GM21447 (cell line): ENCODE measurements around the gene KDM4B.

Source experiments
- ATAC-seq: cut with Tn5 transposase; IDR thresholded peaks from one replicate; pipeline ENCODE4 v1.9.1; 2021; ENCODE audit not compliant: unreplicated experiment

KDM4B gene

GRCh38 chr19:5067678-5068077, 98.8 kb downstream of the KDM4B start:
- ATAC-seq = no peak

- ATAC-seq = no peak
These were observed 99.5 kb downstream of the KDM4B start for GRCh38 chr19:5068233-5069072.

- no peak for ATAC-seq
These were observed 101.4 kb downstream of the KDM4B start for GRCh38 chr19:5070331-5070730.

GRCh38 chr19:5070930-5071329, 102.0 kb downstream of the KDM4B start:
- ATAC-seq = no peak

DNA sequence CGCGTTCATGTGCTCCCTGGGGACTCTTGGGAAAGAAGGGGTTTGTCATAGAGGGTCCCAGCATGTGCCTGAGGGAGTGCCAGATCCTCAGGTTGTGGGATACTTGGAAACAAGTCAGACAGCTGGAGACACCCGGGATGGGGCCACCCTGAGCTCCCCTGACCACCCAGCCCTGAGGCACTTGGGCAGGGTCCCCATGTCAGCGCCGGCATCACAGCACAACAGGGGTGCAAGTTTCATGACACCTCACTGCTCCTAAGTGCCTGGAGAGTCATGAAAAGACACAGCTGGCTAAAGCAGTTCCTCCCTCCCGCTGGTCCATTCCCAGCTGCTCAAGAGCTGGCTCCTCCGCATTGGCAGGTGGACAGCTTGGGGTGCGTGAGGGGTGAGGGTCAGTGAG, 102.7 kb downstream of the KDM4B start:
- no peak for ATAC-seq

GRCh38 chr19:5072115-5072514, 103.2 kb downstream of the KDM4B start:
- ATAC-seq = no peak

- ATAC-seq = no peak
These were observed 104.4 kb downstream of the KDM4B start for GRCh38 chr19:5073153-5073844.

DNA sequence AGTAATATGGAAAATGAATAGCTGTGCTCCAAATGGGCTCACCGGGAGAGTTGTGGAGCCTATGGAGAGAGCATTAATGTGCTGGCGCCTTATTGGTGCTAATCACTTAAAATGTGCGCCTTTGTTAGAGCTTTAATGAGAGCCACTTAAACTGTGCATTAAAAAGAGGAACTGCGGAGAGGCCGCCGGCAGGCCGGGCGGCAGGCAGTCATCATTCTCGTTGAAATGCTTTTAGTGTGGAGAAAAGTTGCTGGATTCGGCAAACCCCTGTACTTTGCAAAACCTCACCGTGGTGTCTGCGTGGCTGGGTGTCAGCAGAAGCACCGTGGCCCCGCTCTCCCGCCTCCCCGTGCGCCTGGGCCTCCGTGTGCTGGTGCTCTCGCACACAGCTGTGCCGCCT, 105.5 kb downstream of the KDM4B start:
- no peak for ATAC-seq

DNA sequence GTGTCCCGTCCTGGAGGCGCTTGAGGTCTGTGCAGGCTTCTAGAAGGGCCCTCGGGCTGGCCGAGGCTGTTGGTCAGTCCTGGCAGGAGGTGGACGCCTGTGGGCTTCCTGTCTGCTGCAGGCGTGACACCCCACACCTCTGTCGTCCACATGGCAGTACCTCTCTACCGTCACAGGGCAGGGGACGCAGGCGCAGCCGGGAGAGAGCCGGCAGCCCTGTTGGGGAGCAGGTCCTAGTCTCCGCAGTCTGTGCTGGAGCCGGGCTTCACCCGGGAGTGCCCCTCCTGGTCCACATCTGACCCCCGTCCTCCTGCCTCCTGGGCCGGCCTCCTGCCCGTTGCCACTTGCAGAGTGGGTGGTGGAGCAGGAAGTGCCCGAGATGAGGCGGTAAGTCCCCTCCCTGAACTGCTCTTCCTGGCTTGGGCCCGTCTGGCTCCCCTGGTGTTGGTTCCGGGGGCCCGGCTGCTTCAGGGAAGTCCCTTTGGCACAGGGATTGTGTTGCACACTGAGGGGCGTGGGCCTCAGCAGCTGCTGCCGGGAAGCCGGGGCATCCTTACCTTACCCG, 106.0 kb downstream of the KDM4B start:
- ATAC-seq = no peak

DNA sequence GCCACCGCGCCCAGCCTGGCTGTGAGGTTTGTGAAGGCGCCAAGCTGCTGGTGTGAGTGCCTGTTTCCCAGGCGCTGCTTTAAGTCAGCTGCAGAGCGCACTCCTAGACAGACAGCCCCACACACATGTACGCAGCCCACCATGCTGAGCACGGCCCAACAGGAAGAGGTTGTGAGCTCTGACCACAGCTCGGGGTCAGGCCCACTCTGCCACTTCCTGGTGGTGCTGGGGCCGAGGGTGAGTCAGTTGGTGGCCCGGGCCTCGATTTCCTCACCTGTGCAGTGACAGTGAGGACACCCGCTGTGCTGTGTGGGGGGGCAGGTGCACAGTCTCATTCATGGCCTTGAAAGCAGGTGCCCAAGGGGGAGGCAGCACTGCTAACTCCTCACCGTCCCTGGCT, 106.7 kb downstream of the KDM4B start:
- no peak for ATAC-seq

DNA sequence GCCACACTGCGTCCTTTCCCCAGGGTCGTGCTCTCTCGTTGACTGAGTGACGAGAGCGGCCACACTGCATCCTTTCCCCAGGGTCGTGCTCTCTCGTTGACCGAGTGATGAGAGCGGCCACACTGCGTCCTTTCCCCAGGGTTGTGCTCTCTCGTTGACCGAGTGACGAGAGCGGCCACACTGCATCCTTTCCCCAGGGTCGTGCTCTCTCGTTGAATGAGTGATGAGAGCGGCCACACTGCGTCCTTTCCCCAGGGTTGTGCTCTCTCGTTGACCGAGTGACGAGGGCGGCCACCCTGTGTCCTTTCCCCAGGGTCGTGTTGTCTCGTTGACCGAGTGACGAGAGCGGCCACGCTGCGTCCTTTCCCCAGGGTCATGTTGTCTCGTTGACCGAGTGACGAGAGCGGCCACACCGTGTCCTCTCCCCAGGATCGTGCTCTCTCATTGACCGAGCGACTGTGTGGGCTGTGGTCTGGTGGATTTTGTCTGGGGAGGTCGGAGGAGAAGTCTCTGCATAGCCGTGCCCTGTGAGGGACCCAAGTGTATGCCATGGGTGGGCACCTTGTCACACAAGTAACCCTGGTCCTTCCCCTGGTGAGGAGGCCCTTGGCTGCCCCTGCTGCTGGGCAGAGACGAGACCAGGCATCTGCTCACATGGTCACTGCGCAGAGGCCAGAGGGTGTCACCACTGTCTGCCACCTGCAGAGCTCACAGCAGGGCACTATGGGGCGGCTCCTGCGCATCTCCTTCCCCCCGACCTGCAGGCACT, 107.7 kb downstream of the KDM4B start:
- ATAC-seq = no peak

GRCh38 chr19:5077209-5077515, 108.2 kb downstream of the KDM4B start:
- ATAC-seq = no peak

GRCh38 chr19:5078182-5078581, 109.3 kb downstream of the KDM4B start:
- ATAC-seq = no peak

GRCh38 chr19:5078666-5079065, 109.8 kb downstream of the KDM4B start:
- no peak for ATAC-seq

DNA sequence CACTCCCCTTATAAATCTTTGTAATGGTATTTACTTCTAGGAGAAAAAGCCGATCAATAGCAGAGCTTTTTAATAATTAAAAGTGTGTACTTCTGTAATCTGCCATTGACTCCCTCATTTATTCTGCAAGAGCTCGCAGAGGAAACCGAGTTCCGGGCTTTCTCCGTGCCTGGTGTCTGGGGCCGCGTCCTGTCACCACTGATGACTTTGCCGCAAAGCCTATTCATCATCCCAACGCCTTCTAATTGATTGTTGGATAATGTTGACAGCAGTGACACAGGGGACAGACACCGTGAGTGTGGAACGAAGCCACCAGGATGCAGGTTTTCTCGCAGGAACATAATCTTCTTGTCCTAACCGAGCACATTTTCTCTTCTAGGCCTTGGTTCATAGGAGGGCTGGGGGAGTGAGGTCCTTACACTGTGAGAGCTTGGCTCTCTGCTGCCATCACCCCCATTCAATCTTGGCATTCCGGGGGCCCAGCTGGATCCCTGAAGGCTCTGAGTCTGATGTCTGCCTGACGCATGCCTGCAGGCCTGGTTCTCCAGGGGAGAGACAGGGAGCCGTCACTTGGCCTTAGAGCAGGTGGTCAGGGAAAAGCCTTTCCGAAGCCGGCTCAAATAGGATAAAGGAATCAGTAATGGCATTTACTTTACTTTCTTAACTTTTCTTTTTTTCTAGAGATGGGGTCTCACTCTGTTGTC, 110.3 kb downstream of the KDM4B start:
- no peak for ATAC-seq

DNA sequence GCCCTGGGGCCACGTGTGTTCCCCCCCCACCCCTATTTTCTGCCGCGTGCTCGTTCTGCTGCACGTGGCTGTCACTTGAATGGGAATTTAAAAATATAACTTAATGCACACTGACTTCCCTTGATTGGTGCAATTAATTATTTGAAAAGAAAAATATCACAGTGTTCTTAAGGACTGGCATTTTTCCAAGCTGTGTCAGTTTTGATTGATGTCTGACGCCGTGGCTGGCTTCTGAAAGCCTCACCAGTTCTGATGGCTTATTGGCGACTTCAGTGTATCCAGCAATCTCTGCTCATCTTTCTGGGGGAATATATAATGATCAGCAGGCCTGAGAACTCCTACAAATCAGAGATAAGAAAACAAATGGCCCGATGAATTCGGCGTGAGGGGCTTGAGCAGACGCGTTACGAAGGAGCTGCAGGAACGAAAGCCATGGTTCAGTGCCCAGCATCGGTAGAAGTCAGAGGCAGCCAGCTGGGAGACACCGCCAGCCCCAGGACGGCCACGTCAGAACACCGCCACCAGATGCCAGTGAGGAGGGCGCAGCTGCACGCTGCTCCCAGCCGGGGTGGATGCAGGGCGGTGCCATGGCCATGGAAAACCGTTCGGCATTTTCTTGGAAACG, 111.2 kb downstream of the KDM4B start:
- ATAC-seq = no peak

GRCh38 chr19:5080809-5081208, 111.9 kb downstream of the KDM4B start:
- no peak for ATAC-seq

GRCh38 chr19:5081443-5082161, 112.7 kb downstream of the KDM4B start:
- ATAC-seq = no peak

- ATAC-seq = no peak
These were observed 114.6 kb downstream of the KDM4B start for GRCh38 chr19:5083547-5083965.

DNA sequence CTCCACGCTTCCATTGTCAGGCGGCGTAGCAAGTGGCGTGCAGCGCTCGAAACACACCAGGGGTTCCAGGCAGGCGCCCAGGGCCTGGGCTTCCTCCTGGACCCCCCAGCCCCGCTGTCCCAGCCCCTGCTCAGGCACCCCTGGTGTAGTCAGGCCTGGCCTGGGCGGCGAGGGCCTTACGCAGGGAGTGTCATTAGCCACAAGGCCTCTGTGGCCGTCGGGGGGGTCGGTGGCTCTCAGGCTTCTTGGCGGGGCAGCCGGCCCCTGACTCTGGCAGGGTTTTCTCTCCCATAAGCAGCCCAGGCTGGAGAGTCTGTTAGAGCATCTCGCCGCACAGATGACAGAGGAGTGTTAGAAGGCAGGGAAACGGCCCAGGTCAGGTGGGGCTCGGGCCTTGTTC, 116.7 kb downstream of the KDM4B start:
- no peak for ATAC-seq
